Left lung (tissue), 10 donors: ENCODE data around the gene TRMT61A. TPM values are rescaled to one million over a fixed set of nuclear protein-coding genes. Genes with fewer than 3 reads are reported as not detected.

Experiments
- ATAC-seq: fragments of 200-7000 bp; cut with Tn5 transposase; one replicate; pipeline ENCODE4 v1.9.1; 2020; ENCODE audit warnings: moderate library complexity
- DNase-seq, 4 donors: peaks; one replicate each; pipeline ENCODE4 v3.0.0-alpha.2; 2013 to 2020
- H3K27ac ChIP-seq, 2 donors: fragments of 200-600 bp; sonication (generic) in 1 of 2; one replicate each; pipeline versions ENCODE4 v1.5.0 to v1.8.0; 2020 to 2021
- H3K27me3 ChIP-seq, 2 donors: fragments of 200-600 bp; sonication (generic) in 1 of 2; one replicate each; pipeline versions ENCODE4 v1.5.0 to v1.8.0; 2020 to 2021
- H3K36me3 ChIP-seq, 2 donors: fragments of 200-600 bp; sonication (generic) in 1 of 2; one replicate each; pipeline versions ENCODE4 v1.5.0 to v1.8.0; 2020 to 2021
- H3K4me1 ChIP-seq, 2 donors: fragments of 200-600 bp; one replicate each; pipeline ENCODE4 v1.8.0; 2021
- H3K4me3 ChIP-seq, 2 donors: fragments of 200-600 bp; sonication (generic) in 1 of 2; one replicate each; pipeline versions ENCODE4 v1.5.0 to v1.8.0; 2020 to 2021; ENCODE audit warnings: mild to moderate bottlenecking in 1 of 2
- H3K9me3 ChIP-seq, 2 donors: fragments of 200-600 bp; sonication (generic) in 1 of 2; one replicate each; pipeline versions ENCODE4 v1.5.0 to v1.8.0; 2020 to 2021
- CTCF ChIP-seq, 2 donors: fragments of 200-600 bp; sonication (generic) in 1 of 2; IDR thresholded peaks; one replicate each; pipeline versions ENCODE4 v1.5.0 to v1.8.0; 2021; ENCODE audit warnings: antibody characterized with exemption in 2 of 2
- intact Hi-C, 2 donors: fragments of 100-400 bp; cut with DNase I; formaldehyde crosslinking; loops; one replicate each; pipeline versions ENCODE4 v1.11.2 to v1.14.2; 2022
- polyA plus RNA-seq, 6 donors: library from polyadenylated mRNA; unstranded; fragments of 120-200 nt; gene quantifications; one replicate each; pipeline ENCODE4 v1.2.1, GENCODE V29; 2013; ENCODE audit not compliant: insufficient read length in 6 of 6
- total RNA-seq, 2 donors: library from RNA; stranded (reverse); fragmentation: NEBNext Ultra II Directional; extraction: Animal tissue kit (Norgen Biotek cat#: 25700); gene quantifications; one replicate each; pipeline ENCODE4 v1.2.1, GENCODE V29; 2021
- donor health status: DM: no; HTN: yes; CAD: no.
- donor health status: DM: no; HTN: no; CAD: no.

The TRMT61A gene
- total and polyA plus RNA-seq, 8 donors: 6.0 to 12.6 (median 7.9) TPM

- H3K4me3 ChIP-seq: no peak overlapping the region
- peak in 1 of 4 donors; percentile 69 for DNase-seq
- no peak for ATAC-seq
- H3K4me1 ChIP-seq: peaks cover 24 to 31% of the 10 kb centered on the region in 2 donors
- no peak overlapping the region for H3K27ac ChIP-seq
- intact Hi-C loops: no loop called here
- no peaks in the 10 kb centered on the region for H3K9me3 ChIP-seq
- H3K36me3 ChIP-seq: no peaks in the 10 kb centered on the region
- no peak for TF ChIP-seq CTCF (IDR thresholded peaks at IDR 0.05)
- peaks cover 0 to 21% of the 10 kb centered on the region in 2 donors for H3K27me3 ChIP-seq
Observed at GRCh38 chr14:103545219-103545914, 16.4 kb downstream of the TRMT61A start.

GRCh38 chr14:103545915-103546651 lies 17.1 kb downstream of the TRMT61A start:
- ATAC-seq (no peak), DNase-seq (peak in 1 of 4 donors; percentile 72)
- no peaks in the 10 kb centered on the region for H3K9me3 ChIP-seq
- peaks cover 0 to 18% of the 10 kb centered on the region in 2 donors for H3K27me3 ChIP-seq
- no peak for TF ChIP-seq CTCF (IDR thresholded peaks at IDR 0.05)
- intact Hi-C loops: no loop called here
- H3K4me3 ChIP-seq: no peak overlapping the region
- no peaks in the 10 kb centered on the region for H3K36me3 ChIP-seq
- H3K4me1 ChIP-seq: peaks cover 17 to 26% of the 10 kb centered on the region in 2 donors
- no peak overlapping the region for H3K27ac ChIP-seq

- Histone ChIP-seq H3K4me3 (no peak overlapping the region), H3K27me3 (peaks cover 0 to 10% of the 10 kb centered on the region in 2 donors), H3K27ac (no peak overlapping the region), H3K4me1 (peaks cover 18 to 26% of the 10 kb centered on the region in 2 donors), H3K36me3 (no peaks in the 10 kb centered on the region), H3K9me3 (no peaks in the 10 kb centered on the region)
- intact Hi-C loops: no loop called here
- TF ChIP-seq CTCF (IDR thresholded peaks at IDR 0.05): peak; percentile 86 to 88
- ATAC-seq: peak; percentile 63
- DNase-seq: peak in 3 of 4 donors; percentile 68 to 92 (median 74)
Observed at GRCh38 chr14:103546652-103547454, 17.9 kb downstream of the TRMT61A start.

DNA sequence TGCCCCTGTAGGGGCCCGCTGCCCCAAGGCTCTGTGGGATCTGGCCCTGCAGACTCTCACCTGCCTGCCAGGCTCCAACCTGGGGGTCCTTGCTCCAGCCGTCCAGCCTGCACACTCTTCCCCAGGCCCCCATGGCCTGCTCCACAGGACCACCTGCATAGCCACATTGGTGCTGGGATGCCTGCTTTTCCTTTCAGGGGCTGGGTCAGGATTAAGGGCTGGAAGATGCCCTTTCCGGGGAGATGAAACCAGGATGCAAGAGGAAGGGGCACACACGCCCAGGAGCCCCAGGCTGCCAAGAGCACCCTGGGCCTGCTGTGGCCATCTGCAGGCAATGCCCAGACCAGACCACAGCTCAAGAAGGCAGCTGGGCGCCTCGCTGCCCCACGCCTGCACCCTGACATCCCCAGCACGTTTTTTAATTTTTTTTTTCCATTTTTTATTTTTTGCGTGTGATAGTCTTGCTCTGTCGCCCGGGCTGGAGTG lies 18.5 kb downstream of the TRMT61A start:
- ATAC-seq (no peak), DNase-seq (peak in 1 of 4 donors; percentile 35)
- H3K4me3 ChIP-seq: no peak overlapping the region
- no peaks in the 10 kb centered on the region for H3K9me3 ChIP-seq
- H3K36me3 ChIP-seq: no peaks in the 10 kb centered on the region
- no peak for TF ChIP-seq CTCF (IDR thresholded peaks at IDR 0.05)
- peaks cover 19 to 26% of the 10 kb centered on the region in 2 donors for H3K4me1 ChIP-seq
- no peak overlapping the region for H3K27ac ChIP-seq
- H3K27me3 ChIP-seq: peaks cover 0 to 4% of the 10 kb centered on the region in 2 donors
- intact Hi-C loops: no loop called here
